ENCODE measurements around the gene ANXA8.
"Not testable (repeated sequence)": the region's sequence is repeated elsewhere in the genome, so short reads cannot be mapped to it uniquely, and the experiment has no call there.

The ANXA8 gene

DNA sequence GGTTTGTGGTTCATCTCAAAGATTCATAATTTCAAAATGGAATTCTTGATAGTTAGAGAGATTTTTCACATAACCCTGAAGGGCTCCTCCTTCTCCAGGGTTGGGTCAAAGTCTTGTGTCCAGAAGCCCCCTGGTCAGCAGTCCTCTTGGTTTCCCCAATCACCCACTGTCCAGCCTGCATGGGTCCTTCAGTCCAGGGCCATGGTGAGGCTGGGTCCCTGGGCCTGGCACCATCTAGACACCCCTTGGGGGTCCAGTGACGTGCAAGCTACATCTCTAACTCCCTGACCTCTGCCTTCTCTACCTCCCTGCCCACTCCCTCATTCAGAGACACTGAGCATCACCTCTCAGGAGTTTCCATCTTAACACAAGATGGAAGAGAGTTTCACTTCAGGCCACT is 26.1 kb downstream of the ANXA8 start:
- Histone ChIP-seq H3K36me3 (no peaks in the 10 kb centered on the region), H3K27me3 (no peaks in the 10 kb centered on the region), H3K9me3 (no peaks in the 10 kb centered on the region), H3K4me1 (no peaks in the 10 kb centered on the region), H3K4me3 (ENCODE audit: low read depth, low read length) (no peak overlapping the region)
- no peak for DNase-seq
- TF ChIP-seq, protein P1, sequence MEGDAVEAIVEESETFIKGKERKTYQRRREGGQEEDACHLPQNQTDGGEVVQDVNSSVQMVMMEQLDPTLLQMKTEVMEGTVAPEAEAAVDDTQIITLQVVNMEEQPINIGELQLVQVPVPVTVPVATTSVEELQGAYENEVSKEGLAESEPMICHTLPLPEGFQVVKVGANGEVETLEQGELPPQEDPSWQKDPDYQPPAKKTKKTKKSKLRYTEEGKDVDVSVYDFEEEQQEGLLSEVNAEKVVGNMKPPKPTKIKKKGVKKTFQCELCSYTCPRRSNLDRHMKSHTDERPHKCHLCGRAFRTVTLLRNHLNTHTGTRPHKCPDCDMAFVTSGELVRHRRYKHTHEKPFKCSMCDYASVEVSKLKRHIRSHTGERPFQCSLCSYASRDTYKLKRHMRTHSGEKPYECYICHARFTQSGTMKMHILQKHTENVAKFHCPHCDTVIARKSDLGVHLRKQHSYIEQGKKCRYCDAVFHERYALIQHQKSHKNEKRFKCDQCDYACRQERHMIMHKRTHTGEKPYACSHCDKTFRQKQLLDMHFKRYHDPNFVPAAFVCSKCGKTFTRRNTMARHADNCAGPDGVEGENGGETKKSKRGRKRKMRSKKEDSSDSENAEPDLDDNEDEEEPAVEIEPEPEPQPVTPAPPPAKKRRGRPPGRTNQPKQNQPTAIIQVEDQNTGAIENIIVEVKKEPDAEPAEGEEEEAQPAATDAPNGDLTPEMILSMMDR (IDR thresholded peaks at IDR 0.05; ENCODE audit: low read depth, low read length): no peak

GRCh38 chr10:47457528-47457820 is 26.4 kb downstream of the ANXA8 start:
- Histone ChIP-seq H3K9me3 (no peaks in the 10 kb centered on the region), H3K4me3 (ENCODE audit: low read depth, low read length) (no peak overlapping the region), H3K36me3 (no peaks in the 10 kb centered on the region), H3K27me3 (no peaks in the 10 kb centered on the region), H3K4me1 (no peaks in the 10 kb centered on the region)
- TF ChIP-seq, protein P1 (IDR thresholded peaks at IDR 0.05; ENCODE audit: low read depth, low read length): no peak
- DNase-seq: no peak

DNA sequence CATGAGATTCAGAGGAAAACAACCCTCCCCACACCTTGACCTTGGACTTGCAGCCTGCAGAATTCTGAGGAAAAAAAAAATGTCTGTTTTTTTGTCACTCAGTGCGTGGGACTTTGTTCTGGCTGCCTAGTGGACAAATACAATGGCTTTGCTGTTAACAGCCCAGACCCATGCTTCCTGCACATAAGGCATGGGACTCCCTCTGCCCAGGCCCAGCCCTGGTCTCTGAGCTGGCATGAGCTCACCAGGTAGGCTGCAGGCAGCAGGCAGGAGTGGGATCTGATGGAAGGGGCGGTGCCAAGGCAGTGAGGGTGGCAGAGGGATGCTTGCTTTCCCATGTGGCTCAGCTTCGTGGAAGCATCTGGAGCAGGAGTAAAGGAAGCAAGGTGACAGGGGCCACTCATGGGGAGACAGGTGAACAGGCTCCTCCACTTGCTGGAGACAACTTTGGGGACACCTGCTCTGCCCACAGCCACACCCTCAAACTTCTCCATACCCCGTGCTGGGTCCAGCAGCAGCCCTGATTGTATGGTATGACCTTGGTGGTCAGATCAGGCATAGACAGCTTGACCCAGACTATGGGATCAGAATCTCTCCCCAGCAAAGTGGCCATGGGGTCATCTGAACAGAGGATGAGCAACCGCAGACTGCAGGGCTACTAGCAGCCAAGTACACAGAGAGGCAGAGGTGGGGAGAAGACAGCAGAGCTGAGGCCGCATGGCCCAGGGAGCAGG is 27.0 kb downstream of the ANXA8 start:
- no peaks in the 10 kb centered on the region for H3K9me3 ChIP-seq
- H3K27me3 ChIP-seq: no peaks in the 10 kb centered on the region
- TF ChIP-seq, protein P1 (IDR thresholded peaks at IDR 0.05; ENCODE audit: low read depth, low read length): no peak
- no peaks in the 10 kb centered on the region for H3K4me1 ChIP-seq
- H3K36me3 ChIP-seq: no peaks in the 10 kb centered on the region
- no peak for DNase-seq
- no peak overlapping the region for H3K4me3 ChIP-seq (ENCODE audit: low read depth, low read length)

DNA sequence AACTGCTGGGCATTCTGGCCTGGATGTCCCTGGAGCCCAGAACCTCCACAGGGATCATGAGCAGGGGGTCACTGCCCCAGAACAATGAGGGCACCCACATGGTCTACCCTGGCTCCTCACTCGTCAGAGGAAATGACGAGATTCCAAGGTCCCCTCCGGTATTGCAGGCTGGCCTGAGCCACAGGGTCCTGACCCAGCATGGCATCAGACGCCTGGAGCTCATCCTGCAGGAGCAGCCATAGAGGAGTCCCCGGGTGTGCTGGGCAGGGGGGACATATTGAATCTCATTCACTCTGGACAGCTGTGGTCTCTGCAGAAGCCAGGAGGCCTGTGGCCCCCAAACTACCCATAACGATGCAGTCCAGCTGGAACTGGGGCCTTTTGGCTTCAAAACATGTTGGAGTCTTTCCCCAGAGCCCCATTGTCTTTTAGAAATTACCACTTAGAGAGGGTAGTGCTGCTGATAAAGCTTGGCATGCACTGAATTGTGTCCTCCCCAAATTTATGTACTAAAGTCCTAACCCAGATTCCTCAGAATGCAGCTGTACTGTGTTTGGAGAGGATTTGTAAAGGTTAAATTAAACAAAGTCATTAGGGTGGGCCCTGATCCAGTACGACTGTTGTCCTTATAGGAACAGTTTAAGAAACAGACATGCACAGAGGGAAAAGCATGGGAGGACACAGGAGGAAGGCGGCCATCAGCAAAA is 27.7 kb downstream of the ANXA8 start:
- no peak for DNase-seq
- Histone ChIP-seq H3K4me3 (ENCODE audit: low read depth, low read length) (no peak overlapping the region), H3K36me3 (no peaks in the 10 kb centered on the region), H3K4me1 (no peaks in the 10 kb centered on the region), H3K9me3 (no peaks in the 10 kb centered on the region), H3K27me3 (no peaks in the 10 kb centered on the region)
- TF ChIP-seq, protein P1 (IDR thresholded peaks at IDR 0.05; ENCODE audit: low read depth, low read length): no peak

DNA sequence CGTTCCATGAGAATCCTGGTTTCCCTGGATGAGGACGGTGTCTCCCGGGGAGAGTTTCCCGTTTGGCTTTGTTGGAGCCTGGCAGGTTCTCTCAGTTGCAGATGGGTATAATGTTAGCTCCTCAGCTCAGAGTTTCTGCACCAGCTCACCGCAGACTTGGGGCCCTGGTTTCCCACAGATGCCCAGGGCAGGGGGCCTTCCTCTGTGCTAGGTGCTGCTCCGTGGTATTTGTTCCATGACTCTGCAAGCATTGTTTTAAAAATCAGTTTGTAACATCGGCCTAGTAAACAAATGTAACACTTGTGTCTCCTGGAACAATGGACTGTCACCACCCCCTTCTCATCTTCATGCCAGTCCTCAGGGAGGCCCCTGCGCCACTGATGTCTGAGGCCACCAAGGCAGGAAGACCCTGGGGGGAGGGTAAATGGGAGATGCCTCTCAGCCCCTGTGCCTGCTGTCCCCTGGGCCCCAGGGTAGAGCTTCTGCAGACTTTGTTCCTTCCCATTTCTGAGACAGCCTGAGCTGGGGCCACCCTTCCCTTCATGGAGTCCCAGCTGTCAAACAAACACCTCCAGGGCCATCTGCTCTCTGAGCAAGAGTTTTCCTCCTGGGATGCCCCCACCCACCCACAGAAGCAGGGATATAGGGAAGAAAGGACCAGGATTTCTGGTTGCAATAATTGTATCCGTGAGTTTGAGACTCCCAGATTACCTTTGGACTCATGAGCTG is 28.4 kb downstream of the ANXA8 start:
- not testable (repeated sequence) for H3K36me3 ChIP-seq; H3K9me3 ChIP-seq; H3K27me3 ChIP-seq; DNase-seq; H3K4me3 ChIP-seq (ENCODE audit: low read depth, low read length); H3K4me1 ChIP-seq

- DNase-seq: no peak
- TF ChIP-seq, protein P1 (IDR thresholded peaks at IDR 0.05; ENCODE audit: low read depth, low read length): no peak
- no peaks in the 10 kb centered on the region for H3K36me3 ChIP-seq
- no peaks in the 10 kb centered on the region for H3K9me3 ChIP-seq
- no peak overlapping the region for H3K4me3 ChIP-seq (ENCODE audit: low read depth, low read length)
- H3K4me1 ChIP-seq: no peaks in the 10 kb centered on the region
- H3K27me3 ChIP-seq: no peaks in the 10 kb centered on the region
Measured at GRCh38 chr10:47454780-47455058, 29.2 kb downstream of the ANXA8 start.
